RWPE1 (cell line): Measurements from ENCODE around the gene LRRC70.

Experiments
- CTCF ChIA-PET: fragments of 350-600 bp; sonication (Branson Sonifier 250); formaldehyde crosslinking; extraction: SDS; loops from one replicate; lab custom pipeline; 2021; lab: Yijun Ruan, JAX
- POLR2A ChIA-PET: fragments of 400-600 bp; formaldehyde crosslinking; extraction: SDS; loops from one replicate; lab custom pipeline; 2020; ENCODE audit warnings: antibody characterized with exemption; ENCODE audit not compliant: low non-redundant PET; lab: Yijun Ruan, JAX
- DNase-seq: peaks from one replicate; pipeline ENCODE4 v3.0.0; 2012; ENCODE audit warnings: low spot score
- H3K27ac ChIP-seq: fragments of 450-650 bp; 2 replicates; pipeline ENCODE4 v1.5.1; 2017
- CTCF ChIP-seq: fragments of 450-650 bp; conservative IDR thresholded peaks from 2 replicates; pipeline ENCODE4 v1.5.1; 2017; ENCODE audit warnings: low read depth, mild to moderate bottlenecking

LRRC70 gene

GRCh38 chr5:62587737-62588136 is 9.1 kb downstream of the LRRC70 start:
- H3K27ac ChIP-seq = no peak overlapping the region
- ChIA-PET POLR2A (no interaction called here), CTCF (no interaction called here)
- DNase-seq = no peak
- TF ChIP-seq CTCF = no peak

GRCh38 chr5:62588668-62589067 is 10.0 kb downstream of the LRRC70 start:
- TF ChIP-seq CTCF = no peak
- ChIA-PET POLR2A (no interaction called here), CTCF (no interaction called here)
- DNase-seq = no peak
- H3K27ac ChIP-seq = no peak overlapping the region

GRCh38 chr5:62589504-62589903 is 10.9 kb downstream of the LRRC70 start:
- ChIA-PET CTCF (no interaction called here), POLR2A (no interaction called here)
- TF ChIP-seq CTCF = no peak
- no peak overlapping the region for H3K27ac ChIP-seq
- no peak for DNase-seq

- no peak overlapping the region for H3K27ac ChIP-seq
- DNase-seq = no peak
- no peak for TF ChIP-seq CTCF
- ChIA-PET POLR2A (no interaction called here), CTCF (no interaction called here)
Measured at GRCh38 chr5:62590387-62590786, 11.8 kb downstream of the LRRC70 start.

GRCh38 chr5:62592558-62592957 is 13.9 kb downstream of the LRRC70 start:
- ChIA-PET POLR2A (no interaction called here), CTCF (no interaction called here)
- no peak for TF ChIP-seq CTCF
- H3K27ac ChIP-seq = no peak overlapping the region
- no peak for DNase-seq

- CTCF ChIA-PET = interaction anchor here (0.6 to 0.7 kb wide), 2 partner anchors 45 to 107 kb away, joined by 3 to 5 read pairs; no protein-coding TSS in a partner anchor
- DNase-seq = no peak
- no peak overlapping the region for H3K27ac ChIP-seq
- POLR2A ChIA-PET = no interaction called here
- TF ChIP-seq CTCF = no peak
Measured at GRCh38 chr5:62593331-62593730, 14.7 kb downstream of the LRRC70 start.
